ENCODE data around the gene TTC12. TPM values are rescaled to one million over a fixed set of nuclear protein-coding genes. Genes with fewer than 3 reads are reported as not detected.

The TTC12 gene
- polyA plus RNA-seq, 1 of the 3 experiments (the other 2 are of a cell fraction): 15.1 TPM

DNA sequence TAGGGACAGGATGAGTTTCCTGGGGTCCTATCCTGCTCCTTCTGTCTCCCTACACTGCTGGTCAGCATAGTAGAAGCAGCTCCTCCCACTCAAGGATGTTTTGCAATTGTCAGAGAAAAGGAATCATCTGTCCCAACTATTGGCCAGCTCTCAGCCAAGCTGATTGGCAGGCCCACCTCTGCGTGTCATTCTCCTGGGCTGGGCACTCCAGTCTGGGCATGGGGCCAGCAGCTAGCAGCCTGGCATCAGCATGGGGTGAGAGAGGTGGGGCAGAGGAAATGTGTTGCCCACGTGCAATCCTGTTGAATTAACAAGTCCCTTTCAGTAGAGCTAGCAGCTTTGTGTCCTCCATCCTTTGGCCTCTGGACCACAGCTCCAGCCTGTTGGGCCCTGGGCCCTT is 87.3 kb downstream of the TTC12 start (continued):
- TF ChIP-seq GATA2 (CRISPR knock-in tag; IDR thresholded peaks at IDR 0.05) (no peak), TCF12 (IDR thresholded peaks at IDR 0.05) (no peak)

DNA sequence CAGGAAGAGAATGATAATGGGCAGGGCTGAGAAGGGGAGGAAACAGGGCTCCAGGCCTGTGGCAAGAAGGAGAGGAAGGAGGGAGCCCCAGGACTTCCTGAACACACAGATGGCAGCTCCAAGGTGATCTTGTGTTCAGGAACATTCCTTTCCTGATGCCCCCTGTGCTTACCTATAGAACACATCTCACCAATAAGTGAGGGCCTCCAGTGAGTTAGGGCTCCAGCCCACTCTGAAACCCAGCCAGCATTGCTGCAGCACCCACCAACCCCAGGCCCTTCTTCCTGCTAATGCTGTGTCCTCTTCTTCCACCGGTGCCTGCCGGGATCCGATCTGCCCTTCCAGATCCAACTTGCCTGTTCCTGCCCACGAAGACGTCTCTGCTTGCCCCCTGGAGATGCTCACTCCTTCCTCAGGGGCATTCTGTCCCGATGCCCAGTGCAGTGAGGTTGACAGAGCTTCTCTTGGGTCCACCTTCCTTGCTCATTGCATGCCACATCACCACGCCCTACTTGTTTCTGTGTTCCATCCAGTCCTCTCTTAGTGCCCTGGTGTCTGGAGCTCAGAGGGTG is 90.6 kb downstream of the TTC12 start:
- Histone ChIP-seq H3K27me3 (ENCODE audit: insufficient read depth) (no peaks in the 10 kb centered on the region), H3K4me3 (ENCODE audit: low read depth in 2 of 2, low read length in 1 of 2) (no peak overlapping the region), H3K4me2 (no peak overlapping the region), H3K9me2 (no peaks in the 10 kb centered on the region), H3F3A (replicated peaks; ENCODE audit: insufficient read depth) (no peaks in the 10 kb centered on the region), H3K27ac (ENCODE audit: low read depth in 2 of 2, low read length in 1 of 2) (no peak overlapping the region), H4K20me1 (ENCODE audit: insufficient read depth) (no peaks in the 10 kb centered on the region), H3K79me2 (ENCODE audit: insufficient read depth) (no peaks in the 10 kb centered on the region), H3K36me3 (replicated peaks in 1 of 2; ENCODE audit: control insufficient read depth in 1 of 2, insufficient read depth in 2 of 2, low read length in 1 of 2) (no peaks in the 10 kb centered on the region), H3K4me1 (ENCODE audit: control insufficient read depth in 1 of 2, insufficient read depth in 2 of 2, low read depth in 1 of 2, low read length in 1 of 2) (peaks cover 0 to 25% of the 10 kb centered on the region in 2 experiments; a peak in 1 of 4 replicates), H3K9ac (no peak overlapping the region), H2AFZ (ENCODE audit: low read depth) (no peak overlapping the region), H3K9me3 (no peaks in the 10 kb centered on the region)
- 61% methylated on average over 7 of the region's 7 CpGs for WGBS (ENCODE audit: low lambda C conversion rate)
- POLR2A ChIA-PET: no interaction called here
- CTCF ChIA-PET: no interaction called here
- no peak for DNase-seq
- TF ChIP-seq EP300 (IDR thresholded peaks at IDR 0.05; ENCODE audit: borderline replicate concordance in 1 of 2, low read depth in 1 of 2, low read length in 1 of 2) (no peak), NFIC (IDR thresholded peaks at IDR 0.05; ENCODE audit: borderline replicate concordance) (no peak), YY1 (IDR thresholded peaks at IDR 0.05; ENCODE audit: low read depth) (no peak), CHD2 (IDR thresholded peaks at IDR 0.05; ENCODE audit: low read length, partially characterized antibody) (no peak), JUND (IDR thresholded peaks at IDR 0.05) (no peak), RAD21 (IDR thresholded peaks at IDR 0.05; ENCODE audit: low read length) (no peak), ZBTB33 (IDR thresholded peaks at IDR 0.05; ENCODE audit: borderline replicate concordance, low read depth) (no peak), RXRA (IDR thresholded peaks at IDR 0.05; ENCODE audit: borderline replicate concordance, low read depth) (no peak), TCF12 (IDR thresholded peaks at IDR 0.05) (no peak), NRF1 (IDR thresholded peaks at IDR 0.05; ENCODE audit: low read depth, low read length) (no peak), FOSL2 (IDR thresholded peaks at IDR 0.05; ENCODE audit: borderline replicate concordance, low read depth) (no peak)

DNA sequence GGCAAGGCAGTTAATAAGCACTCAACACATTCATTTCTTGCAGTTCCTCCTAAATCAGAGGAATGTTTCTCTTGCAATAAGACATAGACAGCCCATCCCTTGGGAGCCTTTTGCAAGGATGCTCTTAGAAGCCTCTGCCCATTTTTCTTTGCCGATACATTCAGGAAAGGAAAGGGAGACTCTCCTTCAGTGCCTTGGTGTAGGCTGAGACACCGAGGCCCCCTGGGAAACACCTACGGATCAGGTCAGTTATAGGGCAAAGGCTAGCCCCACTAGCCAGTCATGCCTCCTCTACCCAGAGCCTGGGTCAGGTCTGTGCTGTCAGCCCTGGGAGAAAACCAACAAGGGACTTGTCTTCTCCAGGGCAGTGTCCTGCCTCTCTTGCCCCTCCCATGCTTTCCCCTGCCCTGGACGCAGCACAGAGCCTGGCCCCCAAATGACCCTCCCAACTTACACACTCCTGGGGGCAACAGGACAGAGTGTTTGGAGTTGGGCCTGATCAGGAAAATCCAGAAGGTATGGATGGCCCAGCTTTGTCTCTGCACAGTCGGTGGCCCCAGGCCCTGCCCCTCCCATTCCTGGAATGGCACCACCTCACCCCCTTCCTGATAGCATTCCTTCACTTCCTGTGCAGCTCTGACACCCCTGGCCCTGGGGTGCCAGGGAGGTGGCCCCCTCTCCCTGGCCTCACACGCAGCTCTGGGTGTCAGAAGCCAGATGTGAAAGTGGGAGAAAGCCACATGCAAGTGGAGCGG is 91.5 kb downstream of the TTC12 start:
- Histone ChIP-seq H3K36me3 (replicated peaks in 1 of 2; ENCODE audit: control insufficient read depth in 1 of 2, insufficient read depth in 2 of 2, low read length in 1 of 2) (no peaks in the 10 kb centered on the region), H3K9ac (no peak overlapping the region), H4K20me1 (ENCODE audit: insufficient read depth) (no peaks in the 10 kb centered on the region), H3K9me2 (no peaks in the 10 kb centered on the region), H3K9me3 (no peaks in the 10 kb centered on the region), H2AFZ (ENCODE audit: low read depth) (no peak overlapping the region), H3K27ac (ENCODE audit: low read depth in 2 of 2, low read length in 1 of 2) (no peak overlapping the region), H3K27me3 (ENCODE audit: insufficient read depth) (no peaks in the 10 kb centered on the region), H3K79me2 (ENCODE audit: insufficient read depth) (no peaks in the 10 kb centered on the region), H3K4me3 (ENCODE audit: low read depth in 2 of 2, low read length in 1 of 2) (no peak overlapping the region), H3K4me2 (no peak overlapping the region), H3K4me1 (ENCODE audit: control insufficient read depth in 1 of 2, insufficient read depth in 2 of 2, low read depth in 1 of 2, low read length in 1 of 2) (peaks cover 0 to 25% of the 10 kb centered on the region in 2 experiments; a peak in 1 of 4 replicates), H3F3A (replicated peaks; ENCODE audit: insufficient read depth) (no peaks in the 10 kb centered on the region)
- WGBS (ENCODE audit: low lambda C conversion rate): 48% methylated on average over 5 of the region's 7 CpGs
- ChIA-PET CTCF (no interaction called here), POLR2A (no interaction called here)
- TF ChIP-seq RCOR1 (IDR thresholded peaks at IDR 0.05; ENCODE audit: low read length) (no peak), YY1 (IDR thresholded peaks at IDR 0.05; ENCODE audit: low read depth) (no peak), USF1 (IDR thresholded peaks at IDR 0.05; ENCODE audit: borderline replicate concordance, low read depth) (no peak)
- TF ChIP-seq, protein P1, sequence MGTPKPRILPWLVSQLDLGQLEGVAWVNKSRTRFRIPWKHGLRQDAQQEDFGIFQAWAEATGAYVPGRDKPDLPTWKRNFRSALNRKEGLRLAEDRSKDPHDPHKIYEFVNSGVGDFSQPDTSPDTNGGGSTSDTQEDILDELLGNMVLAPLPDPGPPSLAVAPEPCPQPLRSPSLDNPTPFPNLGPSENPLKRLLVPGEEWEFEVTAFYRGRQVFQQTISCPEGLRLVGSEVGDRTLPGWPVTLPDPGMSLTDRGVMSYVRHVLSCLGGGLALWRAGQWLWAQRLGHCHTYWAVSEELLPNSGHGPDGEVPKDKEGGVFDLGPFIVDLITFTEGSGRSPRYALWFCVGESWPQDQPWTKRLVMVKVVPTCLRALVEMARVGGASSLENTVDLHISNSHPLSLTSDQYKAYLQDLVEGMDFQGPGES (IDR thresholded peaks at IDR 0.05; ENCODE audit: low read depth, low read length): no peak
- TF ChIP-seq, protein P2, sequence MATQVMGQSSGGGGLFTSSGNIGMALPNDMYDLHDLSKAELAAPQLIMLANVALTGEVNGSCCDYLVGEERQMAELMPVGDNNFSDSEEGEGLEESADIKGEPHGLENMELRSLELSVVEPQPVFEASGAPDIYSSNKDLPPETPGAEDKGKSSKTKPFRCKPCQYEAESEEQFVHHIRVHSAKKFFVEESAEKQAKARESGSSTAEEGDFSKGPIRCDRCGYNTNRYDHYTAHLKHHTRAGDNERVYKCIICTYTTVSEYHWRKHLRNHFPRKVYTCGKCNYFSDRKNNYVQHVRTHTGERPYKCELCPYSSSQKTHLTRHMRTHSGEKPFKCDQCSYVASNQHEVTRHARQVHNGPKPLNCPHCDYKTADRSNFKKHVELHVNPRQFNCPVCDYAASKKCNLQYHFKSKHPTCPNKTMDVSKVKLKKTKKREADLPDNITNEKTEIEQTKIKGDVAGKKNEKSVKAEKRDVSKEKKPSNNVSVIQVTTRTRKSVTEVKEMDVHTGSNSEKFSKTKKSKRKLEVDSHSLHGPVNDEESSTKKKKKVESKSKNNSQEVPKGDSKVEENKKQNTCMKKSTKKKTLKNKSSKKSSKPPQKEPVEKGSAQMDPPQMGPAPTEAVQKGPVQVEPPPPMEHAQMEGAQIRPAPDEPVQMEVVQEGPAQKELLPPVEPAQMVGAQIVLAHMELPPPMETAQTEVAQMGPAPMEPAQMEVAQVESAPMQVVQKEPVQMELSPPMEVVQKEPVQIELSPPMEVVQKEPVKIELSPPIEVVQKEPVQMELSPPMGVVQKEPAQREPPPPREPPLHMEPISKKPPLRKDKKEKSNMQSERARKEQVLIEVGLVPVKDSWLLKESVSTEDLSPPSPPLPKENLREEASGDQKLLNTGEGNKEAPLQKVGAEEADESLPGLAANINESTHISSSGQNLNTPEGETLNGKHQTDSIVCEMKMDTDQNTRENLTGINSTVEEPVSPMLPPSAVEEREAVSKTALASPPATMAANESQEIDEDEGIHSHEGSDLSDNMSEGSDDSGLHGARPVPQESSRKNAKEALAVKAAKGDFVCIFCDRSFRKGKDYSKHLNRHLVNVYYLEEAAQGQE (IDR thresholded peaks at IDR 0.05; ENCODE audit: low read depth, low read length): no peak
- no peak for DNase-seq
